GM03348 (cell line): ENCODE results near the gene YIPF3.
"Not testable (repeated sequence)": the region's sequence is repeated elsewhere in the genome, so short reads cannot be mapped to it uniquely, and the experiment has no call there.

Experiments
- DNase-seq: peaks from one replicate; pipeline ENCODE4 v3.0.0; 2012; ENCODE audit warnings: low spot score

YIPF3 gene

GRCh38 chr6:43491750-43492661 is 24.7 kb downstream of the YIPF3 start:
- peak; percentile 90 for DNase-seq

GRCh38 chr6:43490523-43490939 is 26.2 kb downstream of the YIPF3 start:
- DNase-seq: peak; percentile 56

GRCh38 chr6:43489277-43490072 is 27.3 kb downstream of the YIPF3 start:
- no peak for DNase-seq

- peak; percentile 54 for DNase-seq
Measured at GRCh38 chr6:43488667-43489276, 28.0 kb downstream of the YIPF3 start.

GRCh38 chr6:43481591-43482236 is 35.0 kb downstream of the YIPF3 start:
- no peak for DNase-seq

- no peak for DNase-seq
Measured at GRCh38 chr6:43481075-43481474, 35.7 kb downstream of the YIPF3 start.

- peak; percentile 47 for DNase-seq
Measured at GRCh38 chr6:43478008-43478372, 38.7 kb downstream of the YIPF3 start.

GRCh38 chr6:43477235-43478007 is 39.3 kb downstream of the YIPF3 start, which contains the start of gene TJAP1:
Gene TJAP1 (plus strand): TSS chr6:43477570. CDS start chr6:43499002, 21,432 bp downstream.
- peak; percentile 98 for DNase-seq

GRCh38 chr6:43476746-43477145 is 40.0 kb downstream of the YIPF3 start:
- no peak for DNase-seq

- no peak for DNase-seq
Measured at GRCh38 chr6:43475516-43475915, 41.2 kb downstream of the YIPF3 start.

GRCh38 chr6:43472515-43472914 is 44.2 kb downstream of the YIPF3 start:
- no peak for DNase-seq

GRCh38 chr6:43471399-43471798 is 45.3 kb downstream of the YIPF3 start:
- DNase-seq: no peak

GRCh38 chr6:43469947-43470346 is 46.8 kb downstream of the YIPF3 start:
- DNase-seq: no peak

- no peak for DNase-seq
Measured at GRCh38 chr6:43468748-43469681, 47.7 kb downstream of the YIPF3 start.

- no peak for DNase-seq
Measured at GRCh38 chr6:43468240-43468639, 48.5 kb downstream of the YIPF3 start.

- DNase-seq: no peak
Measured at GRCh38 chr6:43467752-43468151, 49.0 kb downstream of the YIPF3 start.

GRCh38 chr6:43467265-43467664 is 49.5 kb downstream of the YIPF3 start:
- DNase-seq: not testable (repeated sequence)

- DNase-seq: no peak
Measured at GRCh38 chr6:43465948-43466347, 50.8 kb downstream of the YIPF3 start.

GRCh38 chr6:43464337-43464736 is 52.4 kb downstream of the YIPF3 start:
- DNase-seq: no peak

GRCh38 chr6:43461936-43462335 is 54.8 kb downstream of the YIPF3 start:
- no peak for DNase-seq
